ENCODE data around the gene XAB2.

GRCh38 chr19:7618348-7618747 is 11.0 kb downstream of the XAB2 start:
- no peak for TF ChIP-seq CTCF (IDR thresholded peaks at IDR 0.05; ENCODE audit: insufficient read depth, low read length, poor library complexity, severe bottlenecking)
- no peak for TF ChIP-seq EZH2phosphoT487 (conservative IDR thresholded peaks at IDR 0.05; ENCODE audit: low read length)
